AG09309 (cell line): ENCODE results near the gene TRIM9.

Experiments
- DNase-seq: peaks from one replicate; pipeline ENCODE4 v3.0.0-alpha.2; 2010; ENCODE audit warnings: low read depth
- H3K4me3 ChIP-seq: 2 replicates; pipeline ENCODE4 v1.5.1; 2011; ENCODE audit warnings: mild to moderate bottlenecking, low read depth, low read length, moderate library complexity; ENCODE audit not compliant: control insufficient read depth
- TF ChIP-seq, protein P1 (sequence below): IDR thresholded peaks from 2 replicates; pipeline ENCODE4 v1.5.1; 2011; ENCODE audit warnings: mild to moderate bottlenecking, low read depth, low read length, inconsistent platforms; ENCODE audit not compliant: insufficient read depth, control insufficient read depth; ENCODE audit errors: missing control alignments

Gene TRIM9

DNA sequence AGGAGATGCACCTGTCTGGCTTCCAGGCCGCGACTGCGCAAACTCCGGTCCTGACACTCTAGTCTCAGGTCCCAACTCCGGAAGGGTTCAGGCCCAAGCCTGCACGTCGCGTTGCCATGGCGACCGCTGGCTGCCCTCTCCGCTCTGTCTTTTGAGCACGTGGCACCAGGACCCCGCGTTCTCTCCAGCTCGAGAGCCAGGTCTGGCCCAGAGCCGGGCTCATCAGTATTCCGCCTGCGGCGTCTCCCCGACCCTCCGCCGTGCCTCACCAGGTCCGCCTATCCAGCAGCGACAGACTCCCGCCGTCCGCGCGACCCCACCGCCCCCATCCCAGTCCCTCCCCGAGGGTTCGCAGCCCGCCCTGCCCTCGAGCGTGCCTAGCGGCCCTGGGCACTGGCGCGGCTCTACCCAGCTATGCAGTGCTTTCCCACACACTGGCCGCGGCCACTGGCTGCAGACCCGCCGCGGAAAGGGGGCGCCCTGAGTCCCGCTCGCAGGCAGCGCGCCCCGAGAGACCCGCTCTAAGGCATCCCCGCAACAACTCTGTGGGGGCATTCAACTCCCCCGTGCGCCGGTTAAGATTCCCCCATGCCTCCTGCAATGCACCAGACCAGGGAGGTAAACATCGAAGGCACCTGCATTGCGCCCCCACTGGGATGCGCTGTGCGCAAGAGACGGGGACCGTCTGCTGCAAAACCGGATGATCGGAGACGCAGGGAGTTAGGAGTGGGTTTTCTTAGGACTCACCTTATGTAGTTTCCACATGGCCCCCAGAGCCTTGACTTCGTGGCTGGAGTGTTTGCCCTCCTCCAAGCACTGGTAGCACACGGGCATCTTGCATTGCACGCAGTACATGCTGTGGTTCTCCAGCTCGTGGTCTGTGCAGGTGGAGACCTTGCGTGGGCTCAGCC lies 1.3 kb downstream of the TRIM9 start:
- H3K4me3 ChIP-seq = no peak overlapping the region; the same call in 1 of the 2 replicates
- no peak for DNase-seq
- TF ChIP-seq, protein P1, sequence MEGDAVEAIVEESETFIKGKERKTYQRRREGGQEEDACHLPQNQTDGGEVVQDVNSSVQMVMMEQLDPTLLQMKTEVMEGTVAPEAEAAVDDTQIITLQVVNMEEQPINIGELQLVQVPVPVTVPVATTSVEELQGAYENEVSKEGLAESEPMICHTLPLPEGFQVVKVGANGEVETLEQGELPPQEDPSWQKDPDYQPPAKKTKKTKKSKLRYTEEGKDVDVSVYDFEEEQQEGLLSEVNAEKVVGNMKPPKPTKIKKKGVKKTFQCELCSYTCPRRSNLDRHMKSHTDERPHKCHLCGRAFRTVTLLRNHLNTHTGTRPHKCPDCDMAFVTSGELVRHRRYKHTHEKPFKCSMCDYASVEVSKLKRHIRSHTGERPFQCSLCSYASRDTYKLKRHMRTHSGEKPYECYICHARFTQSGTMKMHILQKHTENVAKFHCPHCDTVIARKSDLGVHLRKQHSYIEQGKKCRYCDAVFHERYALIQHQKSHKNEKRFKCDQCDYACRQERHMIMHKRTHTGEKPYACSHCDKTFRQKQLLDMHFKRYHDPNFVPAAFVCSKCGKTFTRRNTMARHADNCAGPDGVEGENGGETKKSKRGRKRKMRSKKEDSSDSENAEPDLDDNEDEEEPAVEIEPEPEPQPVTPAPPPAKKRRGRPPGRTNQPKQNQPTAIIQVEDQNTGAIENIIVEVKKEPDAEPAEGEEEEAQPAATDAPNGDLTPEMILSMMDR = no peak

DNA sequence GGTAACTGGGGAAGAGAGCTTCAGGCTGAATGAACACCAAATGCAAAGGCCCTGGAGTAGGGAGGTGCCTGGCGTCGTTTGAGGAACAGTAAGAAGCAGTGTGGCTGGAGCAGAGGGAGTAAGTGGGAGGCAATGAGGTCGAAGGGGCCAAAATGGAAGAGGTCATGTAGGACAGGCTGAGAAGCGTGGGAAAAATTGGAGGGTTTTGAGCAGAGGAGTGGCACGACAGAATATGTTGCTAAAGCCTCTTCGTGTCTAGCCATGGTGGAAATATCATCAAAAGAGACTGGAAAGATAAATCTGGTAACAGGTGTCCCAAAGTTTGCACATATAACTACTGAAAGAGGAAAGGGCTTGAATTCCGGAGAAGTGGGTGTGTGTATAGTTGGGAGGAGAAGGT lies 1.9 kb downstream of the TRIM9 start:
- DNase-seq = no peak
- H3K4me3 ChIP-seq = no peak overlapping the region
- TF ChIP-seq, protein P1 = no peak

DNA sequence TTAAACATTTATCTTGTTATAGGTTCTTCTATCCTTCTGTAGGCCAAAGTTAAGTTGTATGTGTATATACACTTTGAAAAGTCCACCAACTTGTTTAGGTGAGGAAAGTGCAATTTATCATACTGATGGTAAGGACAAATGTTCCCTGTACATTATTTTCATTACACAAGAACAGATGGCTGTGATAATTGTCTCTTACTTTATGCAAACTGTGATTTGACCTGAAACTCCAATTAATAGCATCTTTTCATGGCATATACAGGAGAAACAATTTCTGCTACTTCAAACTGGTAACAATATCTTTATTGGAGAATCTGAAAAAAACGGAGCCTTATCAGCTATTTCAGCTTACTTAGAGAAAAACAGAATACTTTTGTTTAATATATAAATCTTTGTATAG lies 5.6 kb downstream of the TRIM9 start:
- TF ChIP-seq, protein P1 = no peak
- H3K4me3 ChIP-seq = no peak overlapping the region
- no peak for DNase-seq

DNA sequence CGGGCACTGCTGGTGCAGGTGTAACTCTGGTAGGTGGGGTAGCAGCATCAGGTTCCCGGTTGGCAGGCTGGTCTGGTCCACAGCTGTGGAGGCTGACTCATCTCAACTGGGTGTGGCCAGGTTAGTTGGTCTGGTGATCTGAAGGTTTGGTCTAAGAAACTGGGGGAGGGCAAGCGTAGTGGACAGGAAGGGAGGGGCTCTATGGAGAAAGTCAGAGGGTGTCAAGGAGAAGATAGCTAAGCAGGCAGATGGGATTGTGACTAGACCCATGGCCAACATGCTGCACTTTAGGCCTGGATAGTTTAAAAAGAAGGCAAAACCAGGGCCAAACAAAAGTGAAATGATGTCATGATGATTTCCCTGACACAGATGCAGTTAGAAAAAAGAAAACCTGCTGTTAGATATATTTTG lies 7.9 kb downstream of the TRIM9 start:
- TF ChIP-seq, protein P1 = no peak
- no peak overlapping the region for H3K4me3 ChIP-seq
- no peak for DNase-seq

DNA sequence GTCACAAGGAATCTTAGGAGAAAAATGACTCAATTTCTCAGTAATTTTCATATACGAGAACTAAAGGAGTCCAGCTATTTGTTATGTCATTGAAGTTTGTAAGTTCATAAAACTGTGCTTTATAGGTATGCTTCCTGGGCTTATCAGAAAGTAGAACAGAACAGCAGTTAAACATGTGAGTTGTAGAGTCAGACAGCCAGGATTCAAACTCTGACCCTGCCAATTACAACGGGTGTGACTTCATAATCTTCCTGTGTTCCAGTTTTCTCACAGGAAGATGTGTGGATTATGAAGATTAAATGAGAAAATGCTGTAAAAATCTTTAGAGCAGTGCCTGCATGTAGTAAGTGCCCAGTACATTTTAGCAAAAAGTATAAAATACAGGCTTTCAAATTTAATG lies 8.9 kb downstream of the TRIM9 start:
- TF ChIP-seq, protein P1 = no peak
- DNase-seq = no peak
- H3K4me3 ChIP-seq = no peak overlapping the region

DNA sequence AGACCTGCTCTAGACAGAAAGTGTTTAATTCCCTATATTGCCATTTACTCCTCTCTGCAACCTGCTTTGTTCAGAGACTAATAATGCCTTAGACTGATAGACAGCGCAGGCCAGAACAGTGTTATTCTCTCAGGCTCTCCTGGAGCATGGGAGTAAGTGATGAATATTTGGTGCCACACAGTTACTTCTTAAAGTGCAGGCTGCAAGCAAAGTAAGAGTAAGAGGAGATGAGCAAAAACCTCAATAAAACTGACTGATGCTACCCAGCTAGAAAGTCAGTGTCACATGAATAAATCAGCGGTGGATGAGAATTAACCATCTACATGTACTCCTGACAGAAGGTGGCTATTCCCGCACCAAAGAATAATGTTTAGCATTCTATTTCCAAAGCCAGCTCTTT lies 9.9 kb downstream of the TRIM9 start:
- TF ChIP-seq, protein P1 = no peak
- no peak for DNase-seq
- no peak overlapping the region for H3K4me3 ChIP-seq

DNA sequence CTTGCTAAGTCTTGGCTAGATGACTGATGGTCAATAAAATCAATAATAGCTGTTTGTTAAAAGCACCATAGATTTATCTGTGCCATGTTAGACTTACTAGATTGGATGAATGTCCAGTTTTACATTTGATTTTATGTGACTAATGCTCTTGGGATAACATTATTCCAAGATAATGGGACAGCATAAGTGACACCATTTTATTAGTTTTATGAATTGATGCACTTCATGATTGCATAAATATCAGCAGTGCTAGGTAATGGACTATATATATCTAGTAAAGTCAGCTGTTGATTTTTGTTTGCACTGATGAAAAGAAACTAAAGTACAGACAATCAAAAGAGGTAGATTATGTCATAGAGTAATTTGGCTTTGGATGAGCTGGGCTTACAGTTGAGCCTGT lies 10.4 kb downstream of the TRIM9 start:
- TF ChIP-seq, protein P1 = no peak
- DNase-seq = no peak
- no peak overlapping the region for H3K4me3 ChIP-seq
